Mucosa of descending colon (tissue), 3 donors: Measurements from ENCODE around the gene SALL4. TPM values are rescaled to one million over a fixed set of nuclear protein-coding genes. Genes with fewer than 3 reads are reported as not detected.
"Not testable (repeated sequence)": the region's sequence is repeated elsewhere in the genome, so short reads cannot be mapped to it uniquely, and the experiment has no call there.

Experiments used
- ATAC-seq: fragments of 200-7000 bp; cut with Tn5 transposase; one replicate; pipeline ENCODE4 v1.9.1; 2020; ENCODE audit warnings: mild to moderate bottlenecking, moderate library complexity
- DNase-seq, 3 donors: peaks; one replicate each; pipeline ENCODE4 v3.0.0-alpha.2; 2020
- H3K36me3 ChIP-seq: fragments of 200-600 bp; one replicate; pipeline ENCODE4 v1.8.0; 2021; ENCODE audit warnings: low read depth, mild to moderate bottlenecking
- H3K4me1 ChIP-seq: fragments of 200-600 bp; one replicate; pipeline ENCODE4 v1.8.0; 2021; ENCODE audit warnings: low read depth, mild to moderate bottlenecking
- H3K4me3 ChIP-seq: fragments of 200-600 bp; one replicate; pipeline ENCODE4 v1.8.0; 2021; ENCODE audit warnings: mild to moderate bottlenecking
- H3K9me3 ChIP-seq: fragments of 200-600 bp; one replicate; pipeline ENCODE4 v1.8.0; 2021; ENCODE audit warnings: mild to moderate bottlenecking
- CTCF ChIP-seq: fragments of 200-600 bp; IDR thresholded peaks from one replicate; pipeline ENCODE4 v1.8.0; 2022; ENCODE audit warnings: antibody characterized with exemption, mild to moderate bottlenecking
- intact Hi-C, 2 donors: fragments of 100-400 bp; cut with DNase I in 1 of 2; cut with micrococcal nuclease in 1 of 2; formaldehyde crosslinking; loops; one replicate each; pipeline versions ENCODE4 v1.11.0 to v1.11.1; 2022; cut with DNase I, micrococcal nuclease
- total RNA-seq, 3 donors: library from RNA; stranded (reverse); fragmentation: NEBNext Ultra II Directional in 2 of 3; extraction: Animal tissue kit (Norgen Biotek cat#: 25700) in 2 of 3; gene quantifications; one replicate each; pipeline versions ENCODE4 v1.2.1 to v1.2.4, GENCODE V29; 2021 to 2023
- donor health status: DM: no; HTN: no; CAD: no; lungs with moderate emphysema.
- donor health status: DM: no; HTN: no; CAD: no.
- donor health status: DM: no; HTN: yes; CAD: no.

Gene SALL4
- total RNA-seq, 3 donors from 2014 or later: 0.05 to 0.41 TPM; not detected in 1

- Histone ChIP-seq H3K4me3 (no peak overlapping the region), H3K9me3 (no peaks in the 10 kb centered on the region), H3K4me1 (no peaks in the 10 kb centered on the region), H3K36me3 (no peaks in the 10 kb centered on the region)
- no peak for TF ChIP-seq CTCF
- DNase-seq (no peak), ATAC-seq (no peak)
- intact Hi-C loops: no loop called here
These were observed 18.0 kb downstream of the SALL4 start for GRCh38 chr20:51784299-51784698.

- H3K36me3 ChIP-seq, ATAC-seq, H3K4me1 ChIP-seq, intact Hi-C loops, H3K4me3 ChIP-seq, H3K9me3 ChIP-seq, DNase-seq: not testable (repeated sequence)
These were observed 24.0 kb downstream of the SALL4 start for GRCh38 chr20:51778229-51778759.

- DNase-seq (no peak), ATAC-seq (no peak)
- no peak for TF ChIP-seq CTCF
These were observed 27.1 kb downstream of the SALL4 start for GRCh38 chr20:51775241-51775640.

GRCh38 chr20:51772236-51772635 is 30.1 kb downstream of the SALL4 start:
- ATAC-seq (no peak), DNase-seq (peak in 1 of 3 donors; percentile 3)
- H3K4me3 ChIP-seq: no peak overlapping the region
- intact Hi-C loops: no loop called here
- no peak for TF ChIP-seq CTCF
- H3K4me1 ChIP-seq: no peaks in the 10 kb centered on the region
- H3K36me3 ChIP-seq: no peaks in the 10 kb centered on the region
- no peaks in the 10 kb centered on the region for H3K9me3 ChIP-seq

More at GRCh38 chr20:51775241-51775640, 27.1 kb downstream of the SALL4 start:
- Histone ChIP-seq H3K9me3 (peaks cover 8% of the 10 kb centered on the region), H3K4me3 (no peak overlapping the region), H3K4me1 (no peaks in the 10 kb centered on the region), H3K36me3 (no peaks in the 10 kb centered on the region)
- intact Hi-C loops: no loop called here

- no peaks in the 10 kb centered on the region for H3K9me3 ChIP-seq
- no peak for ATAC-seq
- H3K4me3 ChIP-seq: no peak overlapping the region
- no peaks in the 10 kb centered on the region for H3K4me1 ChIP-seq
- no peak for TF ChIP-seq CTCF
- peak in 1 of 3 donors; percentile 18 for DNase-seq
- intact Hi-C loops: no loop called here
- no peaks in the 10 kb centered on the region for H3K36me3 ChIP-seq
These were observed 32.2 kb downstream of the SALL4 start for GRCh38 chr20:51769976-51770615.

- intact Hi-C loops: no loop called here
- DNase-seq: peak in 2 of 3 donors; percentile 53 to 54
- no peak for ATAC-seq
- Histone ChIP-seq H3K4me3 (no peak overlapping the region), H3K9me3 (no peaks in the 10 kb centered on the region), H3K36me3 (no peaks in the 10 kb centered on the region), H3K4me1 (no peaks in the 10 kb centered on the region)
- no peak for TF ChIP-seq CTCF
These were observed 33.4 kb downstream of the SALL4 start for GRCh38 chr20:51768759-51769517.
